Upper lobe of left lung (tissue), 4 donors: Measurements from ENCODE around the gene GLCE.

Experiments
- POLR2A ChIP-seq, 4 donors: fragments of 450-650 bp; IDR thresholded peaks; one replicate each; pipeline ENCODE4 v1.5.1; 2016 to 2017; ENCODE audit warnings: antibody characterized with exemption in 4 of 4, mild to moderate bottlenecking in 2 of 4
- TF ChIP-seq, protein P1 (sequence below), 6 experiments: fragments of 450-650 bp in 4 of 6; fragments of 200-600 bp in 2 of 6; sonication (generic) in 2 of 6; IDR thresholded peaks; one replicate each; pipeline ENCODE4 v1.5.1; 2016 to 2019; ENCODE audit warnings: antibody characterized with exemption in 6 of 6

- TF ChIP-seq, protein P1, sequence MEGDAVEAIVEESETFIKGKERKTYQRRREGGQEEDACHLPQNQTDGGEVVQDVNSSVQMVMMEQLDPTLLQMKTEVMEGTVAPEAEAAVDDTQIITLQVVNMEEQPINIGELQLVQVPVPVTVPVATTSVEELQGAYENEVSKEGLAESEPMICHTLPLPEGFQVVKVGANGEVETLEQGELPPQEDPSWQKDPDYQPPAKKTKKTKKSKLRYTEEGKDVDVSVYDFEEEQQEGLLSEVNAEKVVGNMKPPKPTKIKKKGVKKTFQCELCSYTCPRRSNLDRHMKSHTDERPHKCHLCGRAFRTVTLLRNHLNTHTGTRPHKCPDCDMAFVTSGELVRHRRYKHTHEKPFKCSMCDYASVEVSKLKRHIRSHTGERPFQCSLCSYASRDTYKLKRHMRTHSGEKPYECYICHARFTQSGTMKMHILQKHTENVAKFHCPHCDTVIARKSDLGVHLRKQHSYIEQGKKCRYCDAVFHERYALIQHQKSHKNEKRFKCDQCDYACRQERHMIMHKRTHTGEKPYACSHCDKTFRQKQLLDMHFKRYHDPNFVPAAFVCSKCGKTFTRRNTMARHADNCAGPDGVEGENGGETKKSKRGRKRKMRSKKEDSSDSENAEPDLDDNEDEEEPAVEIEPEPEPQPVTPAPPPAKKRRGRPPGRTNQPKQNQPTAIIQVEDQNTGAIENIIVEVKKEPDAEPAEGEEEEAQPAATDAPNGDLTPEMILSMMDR (IDR thresholded peaks at IDR 0.05), result no peak
- no peak for TF ChIP-seq POLR2A (IDR thresholded peaks at IDR 0.05)
These were observed 129.1 kb downstream of the GLCE start for GRCh38 chr15:69289342-69290146.
